ENCODE results near the gene WBP1.
"Not testable (repeated sequence)": the region's sequence is repeated elsewhere in the genome, so short reads cannot be mapped to it uniquely, and the experiment has no call there.

The WBP1 gene

GRCh38 chr2:74428675-74429074 lies 29.6 kb upstream of the WBP1 start:
- no peak for DNase-seq

- DNase-seq: no peak
These were observed 28.5 kb upstream of the WBP1 start for GRCh38 chr2:74429487-74430451.

GRCh38 chr2:74430502-74430901 lies 27.7 kb upstream of the WBP1 start:
- no peak for DNase-seq

- DNase-seq: no peak
These were observed 22.0 kb upstream of the WBP1 start for GRCh38 chr2:74436111-74436805.

GRCh38 chr2:74436848-74437695 lies 21.2 kb upstream of the WBP1 start:
- DNase-seq: no peak

GRCh38 chr2:74438248-74438647 lies 20.0 kb upstream of the WBP1 start:
- no peak for DNase-seq

GRCh38 chr2:74439373-74439772 lies 18.9 kb upstream of the WBP1 start:
- no peak for DNase-seq

GRCh38 chr2:74439803-74440377 lies 18.3 kb upstream of the WBP1 start:
- DNase-seq: peak; percentile 30

- peak; percentile 67 for DNase-seq
These were observed 17.7 kb upstream of the WBP1 start for GRCh38 chr2:74440378-74441169.

GRCh38 chr2:74441170-74441689 lies 17.0 kb upstream of the WBP1 start:
- DNase-seq: no peak

- DNase-seq: no peak
These were observed 16.4 kb upstream of the WBP1 start, which contains the start of gene RTKN for GRCh38 chr2:74441690-74442482. Gene RTKN, minus strand, starts transcription at chr2:74441937. Its CDS starts 121 bp downstream, at chr2:74441816.

GRCh38 chr2:74442483-74443297 lies 15.5 kb upstream of the WBP1 start:
- DNase-seq: not testable (repeated sequence)

GRCh38 chr2:74444498-74445318 lies 13.5 kb upstream of the WBP1 start:
- no peak for DNase-seq

GRCh38 chr2:74447230-74447999 lies 10.8 kb upstream of the WBP1 start:
- no peak for DNase-seq

- no peak for DNase-seq
These were observed 9.5 kb upstream of the WBP1 start for GRCh38 chr2:74448771-74449170.

- DNase-seq: no peak
These were observed 7.6 kb upstream of the WBP1 start for GRCh38 chr2:74450570-74451190.
